ENCODE data around the gene PLEKHA1.

Gene PLEKHA1

DNA sequence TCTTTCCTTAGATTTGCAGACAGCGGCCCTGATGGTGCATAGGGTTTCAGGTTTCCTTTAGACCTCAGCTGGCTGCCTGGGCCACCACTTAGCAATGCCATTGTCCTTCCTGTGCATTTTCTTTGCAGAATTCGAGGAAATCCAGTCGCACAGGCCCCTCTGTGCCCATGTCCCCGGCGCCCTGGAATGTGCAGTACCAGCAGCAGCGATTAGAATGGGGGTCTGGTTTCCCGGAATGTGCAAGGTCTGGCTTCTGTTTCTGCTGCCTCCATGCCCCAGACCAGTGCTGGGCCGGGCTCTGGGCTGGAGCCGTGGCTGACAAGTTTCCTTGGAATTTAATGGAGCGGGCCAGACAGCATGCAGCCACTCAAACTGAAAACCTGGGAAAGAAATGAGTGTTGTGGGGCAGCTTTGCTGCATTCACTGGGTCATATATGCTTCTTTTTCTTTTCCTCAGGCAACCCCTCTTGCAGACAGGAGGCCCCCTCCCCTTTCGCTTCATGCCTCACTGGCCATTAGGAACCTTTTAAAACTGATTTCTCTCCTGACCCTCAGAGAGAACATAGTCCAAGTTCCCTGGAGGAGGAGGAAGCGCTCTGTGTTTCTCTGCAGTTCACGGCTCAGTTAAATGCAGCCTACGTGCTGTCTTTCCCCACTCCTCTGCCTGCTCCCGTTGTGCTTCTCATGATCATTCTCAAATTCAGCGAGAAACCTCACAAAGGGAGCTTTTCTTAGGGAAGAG, 101.3 kb downstream of the PLEKHA1 start:
- in situ Hi-C loops (cut with MboI; ENCODE audit: low sequenced_read_pairs): no loop called here

DNA sequence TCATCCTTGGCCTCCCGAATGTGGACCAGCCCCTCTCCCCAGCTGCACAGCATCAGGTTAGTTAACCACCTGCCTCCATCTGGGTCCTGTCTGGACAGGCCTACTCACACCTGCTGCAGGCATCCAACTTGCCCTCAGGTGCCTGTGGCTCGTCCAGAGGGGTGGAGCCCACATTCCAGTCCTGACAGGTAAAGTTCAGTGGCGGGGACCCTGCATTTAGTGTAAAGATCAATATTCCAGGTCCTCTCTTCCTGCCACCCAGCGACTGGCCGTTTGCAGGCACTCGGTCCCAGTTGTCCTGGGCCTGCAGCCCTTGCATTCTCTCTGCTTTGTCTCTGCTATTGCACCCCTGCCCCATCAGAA, 101.8 kb downstream of the PLEKHA1 start:
- in situ Hi-C loops (cut with MboI; ENCODE audit: low sequenced_read_pairs): no loop called here

DNA sequence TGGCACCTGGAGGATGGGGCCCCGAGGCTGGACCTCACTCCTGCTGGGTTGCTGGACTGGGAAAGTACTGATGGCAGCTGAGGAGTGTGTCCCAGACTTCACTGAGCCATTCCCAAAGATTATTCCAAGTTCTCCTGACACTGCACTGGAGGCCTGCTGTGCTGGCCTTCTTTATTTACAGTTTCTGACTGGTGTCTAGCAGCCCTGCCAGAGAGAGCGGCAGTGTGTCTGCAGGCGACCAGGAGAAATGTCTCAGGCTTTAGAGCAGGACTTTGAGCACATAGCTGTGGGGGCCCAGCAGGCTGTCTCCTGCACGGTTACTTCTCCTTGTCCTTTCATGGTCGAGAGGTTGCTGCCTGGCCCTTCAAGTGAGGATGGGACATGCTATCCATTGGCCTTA, 102.9 kb downstream of the PLEKHA1 start:
- in situ Hi-C loops (cut with MboI; ENCODE audit: low sequenced_read_pairs): no loop called here

DNA sequence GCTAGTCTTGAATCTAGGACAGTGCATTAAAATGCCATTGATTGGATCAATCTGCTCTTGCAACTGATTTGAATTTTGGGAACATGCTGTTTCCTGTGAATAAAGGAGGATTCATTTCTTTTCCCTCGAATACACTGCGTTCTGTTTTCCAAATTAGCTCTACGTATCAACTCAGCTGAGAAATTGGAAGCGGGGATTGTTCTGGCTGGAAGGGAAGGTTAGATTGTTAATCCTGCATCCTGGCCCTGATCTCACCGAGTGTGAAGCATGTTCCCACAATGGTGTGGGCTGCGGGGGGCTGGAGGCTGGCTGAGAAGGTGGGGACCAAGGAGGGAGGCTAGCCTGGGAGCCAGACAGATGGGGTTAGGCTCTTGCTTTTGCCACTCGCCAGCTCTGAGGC, 104.5 kb downstream of the PLEKHA1 start:
- in situ Hi-C loops (cut with MboI; ENCODE audit: low sequenced_read_pairs): no loop called here

DNA sequence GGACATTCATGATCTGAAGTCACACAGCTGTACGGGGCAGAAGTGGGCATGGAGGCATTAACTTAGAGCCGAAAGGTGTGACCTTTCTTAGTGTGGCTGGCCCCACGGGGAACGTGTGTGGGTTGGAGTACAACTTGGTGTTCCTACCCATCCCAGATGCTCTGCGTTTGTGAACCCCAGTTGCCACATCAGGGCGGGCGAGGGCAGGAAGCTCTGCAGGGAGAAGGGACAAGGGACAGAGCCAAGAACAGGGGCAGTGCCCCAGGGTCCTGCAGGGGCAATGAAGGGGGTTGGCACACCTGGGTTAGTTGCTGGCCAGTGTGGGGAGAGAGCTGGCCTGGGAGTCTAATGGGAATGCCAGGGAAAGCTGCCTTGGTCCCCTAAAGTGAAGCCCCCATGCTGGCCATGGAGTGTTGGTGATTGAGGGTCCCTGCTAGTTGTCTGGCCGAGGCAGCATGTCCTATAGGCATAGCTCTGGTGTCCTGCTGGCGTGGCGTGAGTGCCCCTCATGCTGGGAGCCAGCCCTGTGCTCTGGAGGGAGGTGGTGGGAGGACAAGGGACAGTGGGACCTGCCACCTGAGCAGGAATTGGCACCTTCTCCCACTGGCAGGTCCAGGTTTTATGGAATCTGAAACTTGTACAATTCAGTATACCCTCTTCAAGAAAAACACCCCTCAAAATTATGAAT, 105.8 kb downstream of the PLEKHA1 start:
- in situ Hi-C loops (cut with MboI; ENCODE audit: low sequenced_read_pairs): no loop called here

DNA sequence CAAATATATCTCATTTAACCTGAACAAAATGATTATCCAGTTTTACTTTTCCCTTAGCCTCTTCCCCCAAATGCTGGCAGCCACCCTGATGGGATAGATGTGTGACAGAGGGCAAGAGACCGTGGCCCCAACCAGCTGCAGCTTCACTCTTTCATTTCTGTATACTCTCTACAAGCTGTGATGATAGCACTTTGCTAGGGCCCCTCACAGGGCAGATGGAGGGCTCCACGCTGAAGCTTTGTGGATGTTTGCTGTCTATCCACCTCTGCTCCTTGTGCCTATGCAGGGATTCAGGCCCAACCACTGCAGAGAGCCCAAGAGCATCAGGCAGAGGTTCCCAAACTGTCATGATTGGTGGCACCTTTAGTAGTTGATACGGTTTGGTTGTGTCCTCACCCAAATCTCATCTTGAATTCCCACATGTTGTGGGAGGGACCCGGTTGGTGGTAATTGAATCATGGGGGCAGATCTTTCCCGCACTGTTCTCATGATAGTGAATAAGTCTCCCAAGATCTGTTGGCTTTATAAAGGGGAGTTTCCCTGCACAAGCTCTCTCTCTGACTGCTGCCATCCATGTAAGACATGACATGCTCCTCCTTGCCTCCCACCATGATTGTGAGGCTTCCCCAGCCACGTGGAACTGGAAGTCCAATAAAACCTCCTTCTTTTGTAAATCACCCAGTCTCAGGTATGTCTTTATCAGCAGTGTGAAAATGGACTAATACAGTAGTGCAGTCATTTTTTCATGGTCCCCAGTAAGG, 107.0 kb downstream of the PLEKHA1 start:
- in situ Hi-C loops (cut with MboI; ENCODE audit: low sequenced_read_pairs): no loop called here

Data from hTERT RPE-1 (cell line).